Gastrocnemius medialis (tissue), 4 donors: ENCODE data around the gene RAB3C.

Experiments
- CTCF ChIP-seq, 5 experiments: fragments of 450-650 bp in 3 of 5; fragments of 200-600 bp in 2 of 5; sonication (generic) in 2 of 5; IDR thresholded peaks in 4 of 5; conservative IDR thresholded peaks in 1 of 5; 1 replicate in 4 of 5; 2 replicates in 1 of 5; pipeline ENCODE4 v1.5.1; 2016 to 2019; ENCODE audit warnings: antibody characterized with exemption in 5 of 5, mild to moderate bottlenecking in 3 of 5, moderate library complexity in 3 of 5
- POLR2A ChIP-seq, 2 donors: fragments of 450-650 bp; IDR thresholded peaks; one replicate each; pipeline ENCODE4 v1.6.1; 2017; ENCODE audit warnings: antibody characterized with exemption in 2 of 2, mild to moderate bottlenecking in 2 of 2, moderate library complexity in 2 of 2

GRCh38 chr5:58795327-58795726 lies 212.5 kb downstream of the RAB3C start:
- TF ChIP-seq CTCF (IDR thresholded peaks at IDR 0.05 in 4 of 5, conservative IDR thresholded peaks at IDR 0.05 in 1 of 5) (no peak), POLR2A (IDR thresholded peaks at IDR 0.05) (no peak)
